Left renal cortex interstitium (tissue), 4 donors: Measurements from ENCODE around the gene CTNNA3. TPM values are rescaled to one million over a fixed set of nuclear protein-coding genes. Genes with fewer than 3 reads are reported as not detected.
"Not testable (repeated sequence)": the region's sequence is repeated elsewhere in the genome, so short reads cannot be mapped to it uniquely, and the experiment has no call there.

Experiments used
- DNase-seq, 4 donors: peaks; one replicate each; pipeline ENCODE4 v3.0.0-alpha.2; 2013; ENCODE audit warnings: low read depth in 4 of 4, low spot score in 2 of 4, missing footprints in 1 of 4
- polyA plus RNA-seq, 4 donors: library from polyadenylated mRNA; unstranded; fragments of 120-200 nt; gene quantifications; one replicate each; pipeline ENCODE4 v1.2.1, GENCODE V29; 2013; ENCODE audit not compliant: insufficient read length in 4 of 4

CTNNA3 gene
- polyA plus RNA-seq, 4 donors, result 2.5 to 4.2 (median 2.6) TPM

GRCh38 chr10:66368146-66368545, 1327.8 kb downstream of the CTNNA3 start:
- no peak for DNase-seq

- DNase-seq, result no peak
Measured at GRCh38 chr10:66366163-66366562, 1329.8 kb downstream of the CTNNA3 start.

DNA sequence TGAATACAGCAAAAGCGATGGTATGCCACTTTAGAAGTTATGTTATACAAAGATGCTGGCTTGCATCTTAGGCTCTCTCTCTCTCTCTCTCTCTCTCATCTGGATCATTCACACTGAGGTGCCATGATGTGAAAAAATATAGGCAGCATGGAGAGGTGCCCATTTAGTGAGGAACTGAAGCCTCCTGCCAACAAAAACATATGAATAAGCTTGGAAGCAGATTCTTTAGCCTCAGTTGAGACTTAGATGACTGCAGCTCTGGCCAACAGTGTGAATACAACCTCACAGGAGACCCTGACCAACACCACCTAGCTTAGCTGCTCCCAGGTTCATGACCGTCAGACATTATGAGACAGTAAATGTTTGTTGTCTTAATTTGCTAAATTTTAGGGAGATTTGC, 1330.3 kb downstream of the CTNNA3 start:
- DNase-seq, result no peak

DNA sequence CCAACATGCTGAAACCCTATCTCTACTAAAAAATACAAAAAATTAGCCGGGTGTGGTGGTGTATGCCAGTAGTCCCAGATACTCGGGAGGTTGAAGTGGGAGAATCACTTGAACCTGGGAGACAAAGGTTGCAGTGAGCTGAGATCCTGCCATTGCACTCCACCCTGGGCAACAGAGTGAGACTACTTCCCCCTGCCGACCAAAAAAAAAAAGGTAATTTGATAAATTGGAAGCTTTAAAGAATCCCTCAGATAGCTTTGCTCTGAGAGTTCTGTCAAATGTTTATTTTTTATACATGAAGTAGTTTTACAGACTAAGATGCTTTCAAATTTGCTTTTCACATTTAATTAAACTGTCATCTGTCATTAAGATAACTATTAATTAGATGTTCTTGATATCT, 1333.5 kb downstream of the CTNNA3 start:
- DNase-seq, result no peak

DNA sequence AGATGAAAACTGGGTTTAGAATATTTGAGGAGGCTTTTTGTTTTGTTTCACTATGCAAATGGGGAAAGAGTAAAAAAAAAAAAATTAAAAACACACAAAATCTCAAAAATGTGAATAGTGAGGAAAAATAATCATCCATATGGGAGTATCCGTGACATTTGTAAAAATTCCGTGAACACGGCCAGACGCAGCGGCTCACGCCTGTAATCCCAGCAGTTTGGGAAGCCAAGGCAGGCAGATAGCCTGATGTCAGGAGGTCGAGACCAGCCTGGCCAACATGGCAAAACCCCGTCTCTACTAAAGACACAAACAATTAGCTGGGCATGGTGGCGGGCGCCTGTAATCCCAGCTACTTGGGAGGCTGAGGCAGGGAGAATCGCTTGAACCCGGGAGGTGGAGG, 1342.2 kb downstream of the CTNNA3 start:
- not testable (repeated sequence) for DNase-seq

DNA sequence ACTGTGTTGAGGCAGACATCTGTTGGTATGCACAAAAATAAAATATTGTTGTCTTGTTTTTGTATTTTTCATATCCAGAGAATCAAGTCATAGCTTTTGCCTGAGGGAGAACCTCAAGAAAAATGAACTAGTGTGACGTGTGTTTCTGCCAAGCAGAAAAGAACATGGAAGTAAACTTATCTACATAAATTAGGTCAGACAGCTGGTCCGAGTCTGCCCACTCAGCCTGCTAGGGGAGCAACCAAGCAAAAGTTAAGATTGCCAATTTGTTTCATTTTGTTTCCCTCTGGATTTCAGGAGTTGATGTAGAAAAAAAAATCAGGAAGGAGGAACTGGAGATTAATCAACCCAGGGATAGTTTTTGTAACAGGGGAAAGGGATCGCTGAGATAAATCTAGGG, 1342.6 kb downstream of the CTNNA3 start:
- no peak for DNase-seq

- no peak for DNase-seq
Measured at GRCh38 chr10:66350622-66351399, 1345.2 kb downstream of the CTNNA3 start.

DNA sequence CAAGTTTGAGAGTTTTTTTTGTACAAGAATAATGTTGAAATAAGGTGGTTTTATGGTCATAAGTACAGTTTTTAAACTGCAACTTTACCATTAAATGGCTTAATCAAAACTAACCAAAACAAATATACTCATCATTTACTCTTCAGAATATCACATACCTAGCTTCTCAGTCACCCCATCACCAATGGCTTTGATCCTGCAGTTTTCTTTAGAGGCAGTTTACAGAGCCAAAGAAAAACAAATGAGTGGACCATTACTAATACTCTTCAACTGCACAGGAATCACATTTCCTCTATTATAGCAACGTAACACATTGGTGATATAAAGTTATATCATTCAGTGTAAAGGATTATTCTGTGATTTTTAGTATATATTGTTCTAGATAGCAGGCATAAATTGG, 1346.3 kb downstream of the CTNNA3 start:
- no peak for DNase-seq

DNA sequence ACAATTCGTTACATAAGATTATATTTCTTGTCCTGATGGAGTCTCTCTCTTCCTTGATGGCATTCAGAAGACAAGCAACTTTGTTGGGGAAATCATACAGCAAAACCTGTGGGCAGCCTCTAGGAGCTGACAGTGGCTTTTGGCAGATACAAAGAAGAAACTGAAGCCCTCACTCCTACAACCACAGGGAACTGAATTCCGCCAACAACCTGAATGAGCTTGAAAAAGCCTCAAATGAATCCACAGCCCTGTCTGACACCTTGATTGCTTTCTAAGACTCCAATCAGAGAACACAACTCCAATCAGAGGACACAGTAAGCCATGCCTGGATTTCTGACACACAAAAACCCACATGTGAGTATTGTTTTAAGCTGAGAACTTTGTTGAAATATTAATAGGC, 1346.9 kb downstream of the CTNNA3 start:
- no peak for DNase-seq

- no peak for DNase-seq
Measured at GRCh38 chr10:66337211-66337610, 1358.8 kb downstream of the CTNNA3 start.

- no peak for DNase-seq
Measured at GRCh38 chr10:66336791-66337190, 1359.2 kb downstream of the CTNNA3 start.

DNA sequence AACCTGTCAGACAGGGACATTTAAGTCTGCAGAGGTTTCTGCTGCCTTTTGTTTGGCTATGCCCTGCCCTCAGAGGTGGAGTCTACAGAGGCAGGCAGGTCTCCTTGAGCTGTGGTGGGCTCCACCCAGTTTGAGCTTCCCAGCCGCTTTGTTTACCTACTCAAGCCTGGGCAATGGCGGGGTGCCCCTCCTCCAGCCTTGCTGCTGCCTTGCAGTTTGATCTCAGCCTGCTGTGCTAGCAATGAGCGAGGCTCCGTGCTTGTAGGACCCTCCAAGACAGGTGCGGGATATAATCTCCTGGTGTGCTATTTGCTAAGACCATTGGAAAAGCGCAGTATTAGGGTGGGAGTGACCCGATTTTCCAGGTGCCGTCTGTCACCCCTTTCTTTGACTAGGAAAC, 1360.2 kb downstream of the CTNNA3 start:
- DNase-seq, result not testable (repeated sequence)

DNA sequence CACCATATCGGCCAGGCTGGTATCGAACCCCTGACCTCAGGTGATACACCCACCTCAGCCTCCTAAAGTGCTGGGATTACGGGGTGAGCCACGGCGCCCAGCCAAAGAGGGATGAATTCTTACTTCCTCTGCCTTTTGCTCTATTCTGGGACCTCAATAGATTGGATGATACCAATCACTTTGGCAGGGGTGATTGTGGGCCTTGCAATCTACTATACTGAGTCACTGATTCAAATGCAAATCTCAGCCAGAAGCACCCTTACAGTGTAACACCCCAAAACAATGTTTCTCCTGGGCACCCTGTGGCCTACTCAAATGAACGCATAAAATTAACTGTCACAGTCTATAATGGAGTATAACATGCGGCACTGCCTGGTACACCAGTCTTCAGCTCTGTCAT, 1366.8 kb downstream of the CTNNA3 start:
- no peak for DNase-seq

- no peak for DNase-seq
Measured at GRCh38 chr10:66326876-66327275, 1369.1 kb downstream of the CTNNA3 start.

DNA sequence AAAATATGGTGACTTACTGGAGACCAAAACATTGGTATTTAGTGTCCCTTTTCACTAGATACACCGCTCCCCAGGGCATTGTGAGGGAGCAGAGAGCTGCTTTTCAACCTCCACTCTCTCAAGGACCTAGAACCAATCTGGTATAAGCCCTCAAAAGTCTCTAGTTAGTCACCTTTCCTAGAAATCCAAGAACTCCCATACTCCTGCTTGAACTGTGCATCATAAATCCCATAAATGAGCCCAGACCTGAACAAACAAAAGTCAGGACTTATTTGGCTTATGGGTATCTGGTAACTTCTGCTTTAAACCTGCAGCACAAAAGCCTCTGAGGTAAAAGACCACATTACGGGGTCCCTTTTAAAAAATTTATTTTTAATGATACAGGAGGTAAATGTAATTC, 1373.2 kb downstream of the CTNNA3 start:
- DNase-seq, result no peak

GRCh38 chr10:66321723-66322665, 1374.0 kb downstream of the CTNNA3 start:
- DNase-seq, result no peak

DNA sequence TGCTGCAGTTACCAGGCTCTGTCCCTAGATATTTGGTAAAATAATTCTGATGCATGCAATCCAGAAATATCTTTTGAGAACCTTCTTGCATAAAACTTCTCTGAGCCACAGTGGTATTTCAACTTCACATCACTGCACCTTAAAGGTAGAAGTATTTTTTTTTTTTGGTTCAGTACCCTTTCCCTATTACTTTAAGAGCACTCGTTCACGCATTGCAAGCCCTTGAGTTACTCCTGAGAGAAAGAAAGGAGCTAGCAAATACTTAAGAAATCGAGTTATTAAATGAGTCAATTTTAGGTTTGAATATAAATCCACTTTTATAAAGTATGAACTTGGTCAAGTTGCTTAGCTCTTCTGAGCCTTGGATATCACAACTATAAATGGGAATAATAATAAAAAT, 1377.2 kb downstream of the CTNNA3 start:
- no peak for DNase-seq

- DNase-seq, result peak in 1 of 4 donors; percentile 17
Measured at GRCh38 chr10:66307826-66308225, 1388.2 kb downstream of the CTNNA3 start.

GRCh38 chr10:66301078-66301477, 1394.9 kb downstream of the CTNNA3 start:
- no peak for DNase-seq

GRCh38 chr10:66295602-66296001, 1400.4 kb downstream of the CTNNA3 start:
- DNase-seq, result no peak

DNA sequence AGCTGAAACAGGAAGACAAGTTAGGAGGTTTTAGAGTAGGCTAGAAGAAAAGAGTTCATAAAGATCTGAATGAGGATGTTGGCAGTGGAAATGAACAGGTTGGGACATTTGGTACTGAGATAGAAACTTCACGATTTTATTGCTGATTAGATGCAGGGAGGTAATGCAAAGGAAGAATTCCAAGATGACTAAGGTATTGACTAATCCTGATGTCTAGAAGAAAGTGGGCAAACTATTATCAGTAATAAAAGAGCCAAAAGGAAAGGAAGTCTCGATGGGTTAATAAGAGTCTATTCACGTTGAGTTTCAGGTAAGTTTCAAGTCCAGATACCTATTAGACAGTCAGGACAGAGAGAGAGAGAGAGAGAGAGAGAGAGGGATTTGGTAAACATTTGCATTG, 1401.5 kb downstream of the CTNNA3 start:
- no peak for DNase-seq

DNA sequence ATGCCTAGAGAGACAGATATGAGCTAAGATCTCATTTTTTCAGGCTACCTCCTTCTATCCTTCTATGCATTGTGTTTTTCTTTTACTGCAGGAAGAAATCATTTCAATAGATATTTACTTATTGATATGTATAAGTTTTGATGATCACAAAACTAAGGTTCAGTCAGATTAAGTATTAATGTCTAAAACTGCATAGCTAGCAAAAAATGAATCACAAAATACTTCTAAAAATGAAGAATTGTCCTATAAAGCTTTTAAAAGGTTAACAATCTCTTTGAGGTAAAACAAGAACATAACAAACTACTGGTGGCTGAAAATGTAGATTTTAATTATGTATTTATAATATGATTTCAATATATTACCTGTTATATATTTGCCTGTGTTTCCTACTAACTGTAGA, 1403.1 kb downstream of the CTNNA3 start:
- DNase-seq, result no peak
